ENCODE measurements around the gene CABP1. TPM values are rescaled to one million over a fixed set of nuclear protein-coding genes. Genes with fewer than 3 reads are reported as not detected.
"Not testable (repeated sequence)": the region's sequence is repeated elsewhere in the genome, so short reads cannot be mapped to it uniquely, and the experiment has no call there.

The CABP1 gene
- total and polyA plus RNA-seq, 10 of the 15 experiments (the other 5 are each of a cell fraction or from before 2014, with no cell fraction given) = 0.16 to 2.4 (median 0.80) TPM; not detected in 2

DNA sequence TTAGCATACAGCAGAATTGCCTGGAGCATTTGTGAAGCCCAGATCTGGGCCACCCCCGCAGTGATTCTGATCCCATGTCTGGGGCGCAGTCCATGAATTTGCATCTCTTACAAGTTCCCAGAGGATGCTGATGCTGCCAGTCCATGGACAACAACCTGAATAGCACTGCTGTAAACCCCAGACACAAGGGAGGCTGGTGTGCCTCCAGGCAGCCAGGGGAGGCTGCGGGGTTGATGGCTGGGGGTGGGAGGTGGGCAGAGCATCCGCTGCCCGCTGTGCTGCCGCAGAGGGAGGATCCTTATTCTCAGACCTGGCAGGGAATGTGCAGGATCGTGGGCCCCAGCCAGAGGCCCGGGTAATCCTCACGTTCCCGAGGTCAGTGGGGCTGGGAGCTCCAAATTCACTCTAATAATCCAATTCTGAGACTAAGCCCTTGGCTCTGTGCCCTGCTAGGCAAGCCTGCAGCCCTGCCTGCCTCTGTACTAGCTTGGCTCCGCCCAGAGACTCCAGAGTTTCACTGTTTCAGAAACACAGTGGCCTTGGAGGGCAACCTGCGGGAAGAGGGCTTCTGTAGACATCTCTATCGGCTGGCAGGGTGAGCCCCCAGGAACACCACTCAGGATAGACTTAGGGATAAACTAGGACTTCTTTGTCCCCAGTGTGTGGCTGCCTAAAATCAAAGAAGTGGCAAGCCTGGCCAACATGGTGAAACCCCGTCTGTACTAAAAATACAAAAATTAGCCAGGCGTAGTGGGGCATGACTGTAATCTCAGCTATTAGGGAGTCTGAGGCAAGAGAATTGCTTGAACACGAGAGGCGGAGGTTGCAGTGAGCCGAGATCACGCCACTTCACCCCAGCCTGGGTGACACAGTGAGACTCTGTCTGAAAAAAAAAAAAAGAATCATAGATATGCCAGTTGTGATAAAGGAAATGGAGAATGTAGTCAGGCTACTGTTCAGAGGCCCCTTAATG is 28.7 kb downstream of the CABP1 start (continued):
- TF ChIP-seq, protein P1, sequence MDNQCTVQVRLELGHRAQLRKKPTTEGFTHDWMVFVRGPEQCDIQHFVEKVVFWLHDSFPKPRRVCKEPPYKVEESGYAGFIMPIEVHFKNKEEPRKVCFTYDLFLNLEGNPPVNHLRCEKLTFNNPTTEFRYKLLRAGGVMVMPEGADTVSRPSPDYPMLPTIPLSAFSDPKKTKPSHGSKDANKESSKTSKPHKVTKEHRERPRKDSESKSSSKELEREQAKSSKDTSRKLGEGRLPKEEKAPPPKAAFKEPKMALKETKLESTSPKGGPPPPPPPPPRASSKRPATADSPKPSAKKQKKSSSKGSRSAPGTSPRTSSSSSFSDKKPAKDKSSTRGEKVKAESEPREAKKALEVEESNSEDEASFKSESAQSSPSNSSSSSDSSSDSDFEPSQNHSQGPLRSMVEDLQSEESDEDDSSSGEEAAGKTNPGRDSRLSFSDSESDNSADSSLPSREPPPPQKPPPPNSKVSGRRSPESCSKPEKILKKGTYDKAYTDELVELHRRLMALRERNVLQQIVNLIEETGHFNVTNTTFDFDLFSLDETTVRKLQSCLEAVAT (IDR thresholded peaks at IDR 0.05) = peak; percentile 71; the same call in 1 of the 2 replicates
- TF ChIP-seq IKZF1 (conservative IDR thresholded peaks at IDR 0.05) (peak; percentile 88), NBN (IDR thresholded peaks at IDR 0.05) (peak; percentile 94), IRF4 (IDR thresholded peaks at IDR 0.05; ENCODE audit: low read depth, low read length) (no peak), MTA2 (IDR thresholded peaks at IDR 0.05; ENCODE audit: low read depth) (peak; percentile 87), ASH2L (IDR thresholded peaks at IDR 0.05; ENCODE audit: borderline replicate concordance, low read depth) (peak; percentile 70; the same call in 1 of the 2 replicates), DPF2 (IDR thresholded peaks at IDR 0.05) (peak; percentile 45; the same call in 1 of the 2 replicates), MEF2A (IDR thresholded peaks at IDR 0.05; ENCODE audit: insufficient read depth, low read depth, low read length) (peak; percentile 82; the same call in 1 of the 2 replicates), BCL11A (IDR thresholded peaks at IDR 0.05; ENCODE audit: low read depth, low read length) (peak; percentile 18; the same call in 1 of the 2 replicates), NR2F1 (conservative IDR thresholded peaks at IDR 0.05) (0 out of 2 replicates have a peak, but pooled peaks have one; percentile 45), YBX1 (IDR thresholded peaks at IDR 0.05) (no peak)
- TF ChIP-seq, protein P2, sequence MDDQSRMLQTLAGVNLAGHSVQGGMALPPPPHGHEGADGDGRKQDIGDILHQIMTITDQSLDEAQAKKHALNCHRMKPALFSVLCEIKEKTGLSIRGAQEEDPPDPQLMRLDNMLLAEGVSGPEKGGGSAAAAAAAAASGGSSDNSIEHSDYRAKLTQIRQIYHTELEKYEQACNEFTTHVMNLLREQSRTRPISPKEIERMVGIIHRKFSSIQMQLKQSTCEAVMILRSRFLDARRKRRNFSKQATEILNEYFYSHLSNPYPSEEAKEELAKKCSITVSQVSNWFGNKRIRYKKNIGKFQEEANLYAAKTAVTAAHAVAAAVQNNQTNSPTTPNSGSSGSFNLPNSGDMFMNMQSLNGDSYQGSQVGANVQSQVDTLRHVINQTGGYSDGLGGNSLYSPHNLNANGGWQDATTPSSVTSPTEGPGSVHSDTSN (IDR thresholded peaks at IDR 0.05; ENCODE audit: insufficient replicate concordance, low read depth, low read length) = no peak

DNA sequence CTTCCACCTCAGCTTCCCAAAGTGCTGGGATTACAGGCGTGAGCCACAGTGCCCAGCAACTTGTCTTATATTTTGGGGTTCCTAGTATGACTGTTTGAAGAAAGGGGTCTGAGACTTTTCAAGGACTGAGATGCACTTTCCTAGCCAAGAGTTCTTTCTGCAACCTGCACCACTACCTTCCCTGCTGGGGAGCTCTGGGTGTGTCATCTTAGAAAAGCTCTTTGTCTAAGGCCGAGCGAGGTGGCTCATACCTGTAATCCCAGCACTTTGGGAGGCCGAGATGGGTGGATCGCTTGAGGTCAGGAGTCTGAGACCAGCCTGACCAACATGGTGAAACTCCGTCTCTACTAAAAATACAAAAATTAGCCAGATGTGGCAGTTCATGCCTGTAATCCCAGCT is 29.8 kb downstream of the CABP1 start:
- ChIA-PET SMC1A (ENCODE audit: uncharacterized antibody, unreplicated experiment) (interaction anchor here (0.8 to 18.2 kb wide), 12 partner anchors 9 to 302 kb away, joined by 3 to 149 read pairs (median 5); partner anchors contain the start of gene MLEC), CTCF (interaction anchor here (0.7 to 9.7 kb wide), 6 partner anchors 9 to 41 kb away, joined by 3 to 184 read pairs (median 10); partner anchors contain the start of gene MLEC), POLR2A (interaction anchor here (2.1 to 5.7 kb wide), 4 partner anchors 8 to 21 kb away, joined by 8 to 57 read pairs (median 28); partner anchors contain the start of gene MLEC), RAD21 (ENCODE audit: unreplicated experiment) (interaction anchor here (1.4 to 4.0 kb wide), 10 partner anchors 9 to 302 kb away, joined by 3 to 54 read pairs (median 6); partner anchors contain the start of genes MLEC, POP5 and UNC119B)
- Histone ChIP-seq H3K27ac (ENCODE audit: control insufficient read depth, insufficient read depth) (peak overlapping the region; percentile 46), H3K4me3 (peak overlapping the region; percentile 39; the same call in 1 of the 2 replicates), H3K4me1 (ENCODE audit: control insufficient read depth, insufficient read depth, low read length) (peaks cover 43% of the 10 kb centered on the region), H3K4me2 (ENCODE audit: control insufficient read depth, insufficient read depth) (peak overlapping the region; percentile 56)
- H3K36me3 ChIP-seq (ENCODE audit: control insufficient read depth in 2 of 2, insufficient read depth in 2 of 2, low read length in 1 of 2); BruUV-seq (replicated peaks); H3K9me3 ChIP-seq (replicated peaks; ENCODE audit: control insufficient read depth, insufficient read depth, low read length); H2AFZ ChIP-seq (ENCODE audit: control insufficient read depth, low read depth, low read length); in situ Hi-C loops (cut with MboI); H3K79me2 ChIP-seq (ENCODE audit: control insufficient read depth, insufficient read depth, low read length); DNase-seq (ENCODE audit: low read depth, low spot score); FAIRE-seq; H3K27me3 ChIP-seq (replicated peaks in 1 of 2; ENCODE audit: control insufficient read depth in 2 of 2, insufficient read depth in 2 of 2, low read length in 1 of 2); H3K9ac ChIP-seq (ENCODE audit: control insufficient read depth, insufficient read depth, low read length); H4K20me1 ChIP-seq (ENCODE audit: control insufficient read depth, insufficient read depth): not testable (repeated sequence)
- ATAC-seq = peak; percentile 5
- WGBS (ENCODE audit: insufficient coverage, insufficient replicate concordance, low lambda C conversion rate, missing lambda C conversion rate) = 53% methylated on average over 6 of the region's 6 CpGs
- intact Hi-C loops (cut with micrococcal nuclease; ENCODE audit: unreplicated experiment) = loop anchor here (2.0 kb wide), 2 partner anchors 15 to 21 kb away; no protein-coding TSS in a partner anchor
